Tibial nerve (tissue), 4 donors: ENCODE measurements around the gene PABPC1L. TPM values are rescaled to one million over a fixed set of nuclear protein-coding genes. Genes with fewer than 3 reads are reported as not detected.

Source experiments
- DNase-seq, 2 donors: peaks; one replicate each; pipeline ENCODE4 v3.0.0-alpha.2; 2019; ENCODE audit warnings: low spot score in 2 of 2
- H3K27ac ChIP-seq, 4 donors: fragments of 200-600 bp; sonication (generic) in 3 of 4; one replicate each; pipeline ENCODE4 v1.5.1; 2017 to 2019; ENCODE audit warnings: mild to moderate bottlenecking in 1 of 4
- H3K27me3 ChIP-seq, 2 donors: fragments of 200-600 bp; sonication (generic) in 1 of 2; one replicate each; pipeline versions ENCODE4 v1.5.1 to v1.6.0; 2017 to 2019
- H3K36me3 ChIP-seq, 3 donors: fragments of 200-600 bp; sonication (generic); one replicate each; pipeline ENCODE4 v1.5.1; 2018 to 2019
- H3K4me1 ChIP-seq, 4 donors: fragments of 200-600 bp; sonication (generic) in 3 of 4; one replicate each; pipeline ENCODE4 v1.5.1; 2017 to 2019
- H3K4me3 ChIP-seq, 4 donors: fragments of 200-600 bp; sonication (generic) in 3 of 4; one replicate each; pipeline ENCODE4 v1.5.1; 2017 to 2019; ENCODE audit warnings: mild to moderate bottlenecking in 1 of 4, moderate library complexity in 1 of 4
- H3K9me3 ChIP-seq, 4 donors: fragments of 200-600 bp; sonication (generic) in 3 of 4; one replicate each; pipeline ENCODE4 v1.5.1; 2017 to 2019
- EP300 ChIP-seq, 2 donors: sonication (generic); formaldehyde crosslinking; IDR thresholded peaks; one replicate each; pipeline ENCODE4 v1.6.1; 2017; ENCODE audit warnings: antibody characterized with exemption in 2 of 2, mild to moderate bottlenecking in 1 of 2
- POLR2A ChIP-seq, 2 donors: fragments of 450-650 bp; IDR thresholded peaks; one replicate each; pipeline ENCODE4 v1.6.1; 2017; ENCODE audit warnings: antibody characterized with exemption in 2 of 2, mild to moderate bottlenecking in 2 of 2, moderate library complexity in 2 of 2
- WGBS, 2 donors: methylation state at CpG; one replicate each; pipeline ENCODE4 v1.1.5; 2018; 5-methylcytosine and 5-hydroxymethylcytosine counted together
- total RNA-seq, 4 donors: library from RNA; depleted of rRNA; stranded (reverse); fragments of >200 nt; gene quantifications; one replicate each; pipeline ENCODE4 v1.1.0, GENCODE V29; 2016
- TF ChIP-seq, protein P1 (sequence below), 5 experiments: fragments of 200-600 bp in 3 of 5; fragments of 450-650 bp in 2 of 5; sonication (generic) in 3 of 5; IDR thresholded peaks; one replicate each; pipeline ENCODE4 v1.5.1; 2016 to 2019; ENCODE audit warnings: antibody characterized with exemption in 5 of 5, mild to moderate bottlenecking in 3 of 5, moderate library complexity in 2 of 5

The PABPC1L gene
- total RNA-seq, 4 donors from 2014 or later: 11.8 to 27.9 (median 16.0) TPM

DNA sequence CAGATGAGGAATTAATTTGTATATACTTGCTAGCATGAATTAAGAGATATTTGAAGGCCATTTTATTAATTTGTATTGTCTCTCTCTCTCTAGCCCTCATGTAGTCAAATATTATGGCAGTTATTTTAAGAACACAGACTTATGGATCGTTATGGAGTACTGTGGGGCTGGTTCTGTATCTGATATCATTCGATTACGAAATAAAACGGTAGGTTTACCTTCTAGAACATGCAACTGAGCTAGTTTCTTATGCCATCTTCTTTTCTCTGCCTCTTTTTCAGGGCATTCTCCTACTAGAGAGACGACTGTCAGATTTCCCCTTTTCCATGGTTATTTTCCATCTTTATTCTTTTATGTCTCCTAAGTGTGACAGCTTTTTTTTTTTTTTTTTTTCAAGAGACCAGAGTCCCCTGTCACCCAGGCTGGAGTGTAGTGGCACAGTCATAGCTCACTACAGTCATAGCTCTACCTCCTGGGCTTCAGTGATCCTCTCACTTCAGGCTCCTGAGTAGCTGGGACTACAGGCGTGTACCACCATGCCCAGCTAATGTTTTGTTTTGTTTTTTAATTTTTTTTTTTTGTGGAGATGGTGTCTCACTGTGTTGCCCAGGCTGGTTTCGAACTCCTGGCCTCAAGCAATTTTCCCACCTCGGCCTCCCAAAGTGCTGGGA is 72.0 kb downstream of the PABPC1L start:
- Histone ChIP-seq H3K36me3 (peaks cover 0 to 60% (median 0%) of the 10 kb centered on the region in 3 donors), H3K4me3 (no peak overlapping the region), H3K27ac (no peak overlapping the region), H3K4me1 (peaks cover 0 to 13% (median 0%) of the 10 kb centered on the region in 4 donors), H3K9me3 (no peaks in the 10 kb centered on the region), H3K27me3 (no peaks in the 10 kb centered on the region)
- DNase-seq: no peak
- no peak for TF ChIP-seq POLR2A (IDR thresholded peaks at IDR 0.05)
- 92 to 93% methylated on average over 8 of the region's 8 CpGs for WGBS, 2 donors

DNA sequence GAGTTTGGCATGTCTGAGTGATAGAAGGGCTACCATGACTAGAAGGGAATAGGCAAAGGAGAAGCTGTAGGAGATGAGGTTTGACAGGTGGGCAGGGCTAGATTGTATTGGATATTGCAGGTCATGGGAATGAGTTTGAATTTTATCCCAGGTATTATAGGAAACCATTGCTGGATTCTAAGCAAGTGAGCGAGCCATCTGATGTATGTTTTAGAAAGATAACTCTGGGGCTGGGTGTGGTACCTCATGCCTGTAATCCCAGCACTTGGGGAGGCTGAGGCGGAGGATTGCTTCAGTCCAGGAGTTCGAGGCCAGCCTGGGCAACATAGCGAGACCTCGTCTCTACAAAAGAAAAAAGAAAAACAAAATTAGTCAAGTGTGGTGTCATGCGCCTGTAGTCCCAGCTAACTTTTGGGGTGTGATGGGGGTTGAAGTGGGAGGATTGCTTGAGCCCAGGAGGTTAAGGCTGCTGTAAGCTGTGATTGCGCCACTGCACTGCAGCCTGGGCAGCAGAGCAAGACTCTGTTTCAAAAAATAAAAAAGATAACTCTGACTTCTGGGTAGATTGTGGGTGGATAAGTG is 73.3 kb downstream of the PABPC1L start:
- TF ChIP-seq, protein P1, sequence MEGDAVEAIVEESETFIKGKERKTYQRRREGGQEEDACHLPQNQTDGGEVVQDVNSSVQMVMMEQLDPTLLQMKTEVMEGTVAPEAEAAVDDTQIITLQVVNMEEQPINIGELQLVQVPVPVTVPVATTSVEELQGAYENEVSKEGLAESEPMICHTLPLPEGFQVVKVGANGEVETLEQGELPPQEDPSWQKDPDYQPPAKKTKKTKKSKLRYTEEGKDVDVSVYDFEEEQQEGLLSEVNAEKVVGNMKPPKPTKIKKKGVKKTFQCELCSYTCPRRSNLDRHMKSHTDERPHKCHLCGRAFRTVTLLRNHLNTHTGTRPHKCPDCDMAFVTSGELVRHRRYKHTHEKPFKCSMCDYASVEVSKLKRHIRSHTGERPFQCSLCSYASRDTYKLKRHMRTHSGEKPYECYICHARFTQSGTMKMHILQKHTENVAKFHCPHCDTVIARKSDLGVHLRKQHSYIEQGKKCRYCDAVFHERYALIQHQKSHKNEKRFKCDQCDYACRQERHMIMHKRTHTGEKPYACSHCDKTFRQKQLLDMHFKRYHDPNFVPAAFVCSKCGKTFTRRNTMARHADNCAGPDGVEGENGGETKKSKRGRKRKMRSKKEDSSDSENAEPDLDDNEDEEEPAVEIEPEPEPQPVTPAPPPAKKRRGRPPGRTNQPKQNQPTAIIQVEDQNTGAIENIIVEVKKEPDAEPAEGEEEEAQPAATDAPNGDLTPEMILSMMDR (IDR thresholded peaks at IDR 0.05): no peak
- TF ChIP-seq POLR2A (IDR thresholded peaks at IDR 0.05) (no peak), EP300 (IDR thresholded peaks at IDR 0.05) (no peak)
- H3K27ac ChIP-seq: no peak overlapping the region
- H3K9me3 ChIP-seq: no peaks in the 10 kb centered on the region
- H3K4me1 ChIP-seq: peaks cover 0 to 10% (median 0%) of the 10 kb centered on the region in 4 donors
- DNase-seq: no peak
- H3K27me3 ChIP-seq: no peaks in the 10 kb centered on the region
- peaks cover 0 to 65% (median 0%) of the 10 kb centered on the region in 3 donors for H3K36me3 ChIP-seq
- no peak overlapping the region for H3K4me3 ChIP-seq
- WGBS, 2 donors: 97 to 98% methylated on average over 7 of the region's 7 CpGs

DNA sequence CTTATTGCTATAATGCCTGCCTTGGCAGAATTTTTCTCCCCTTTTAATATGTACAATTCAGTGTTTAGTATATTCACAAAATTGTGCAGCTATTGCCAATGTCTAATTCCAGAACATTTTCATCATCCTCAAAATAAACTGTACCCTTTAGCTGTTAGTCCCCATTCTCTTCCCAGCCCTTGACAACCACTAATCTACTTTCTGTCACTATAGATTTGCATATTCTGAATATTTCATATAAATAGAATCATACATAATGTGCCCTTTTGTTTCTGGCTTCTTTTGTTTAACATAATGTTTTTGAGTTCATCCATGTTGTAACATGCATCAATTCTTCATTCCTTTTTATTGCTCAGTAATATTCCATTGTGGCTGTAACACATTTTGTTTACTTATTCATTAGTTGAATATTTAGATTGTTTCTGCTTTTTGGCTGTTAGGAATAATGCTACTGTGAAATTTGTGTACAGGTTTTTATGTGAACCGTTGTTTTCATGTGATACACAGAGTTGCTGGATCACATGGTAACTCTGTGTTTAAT is 78.8 kb downstream of the PABPC1L start:
- Histone ChIP-seq H3K4me3 (no peak overlapping the region), H3K9me3 (no peaks in the 10 kb centered on the region), H3K27me3 (no peaks in the 10 kb centered on the region), H3K27ac (no peak overlapping the region), H3K36me3 (peaks cover 0 to 24% (median 0%) of the 10 kb centered on the region in 3 donors), H3K4me1 (peaks cover 0 to 26% (median 11%) of the 10 kb centered on the region in 4 donors)
- TF ChIP-seq, protein P1 (IDR thresholded peaks at IDR 0.05): no peak
- TF ChIP-seq POLR2A (IDR thresholded peaks at IDR 0.05) (no peak), EP300 (IDR thresholded peaks at IDR 0.05) (no peak)
- DNase-seq: no peak
- 91 to 98% methylated on average over 1 of the region's 1 CpG for WGBS, 2 donors

Other genes with a start within 250 kb of the PABPC1L start
- gene CCN5, start 194.7 kb upstream of the PABPC1L start, total RNA-seq: 1,000 to 10,000 TPM in 1 of 4 donors, 100 to 1,000 TPM in 2, 10 to 100 TPM in 1; 84.0 to 1,826 (median 378) TPM
- 1 to 10 TPM in 3 of 4 donors, under 1 TPM in 1; 0.87 to 6.0 (median 1.5) TPM for gene KCNK15, start 164.2 kb upstream of the PABPC1L start, total RNA-seq
- 1 to 10 TPM in 2 of 4 donors, under 1 TPM in 2; 0.21 to 4.7 (median 1.7) TPM for gene RIMS4, start 99.5 kb upstream of the PABPC1L start, total RNA-seq
- gene YWHAB, start 24.4 kb upstream of the PABPC1L start, total RNA-seq: 100 to 1,000 TPM in 1 of 4 donors, 10 to 100 TPM in 3; 97.9 to 119 (median 98.3) TPM
- 10 to 100 TPM in 3 of 4 donors, 1 to 10 TPM in 1; 5.9 to 18.0 (median 13.9) TPM for gene TOMM34, start 50.3 kb downstream of the PABPC1L start, total RNA-seq
- gene STK4, start 56.5 kb downstream of the PABPC1L start, total RNA-seq: 10 to 100 TPM; 24.3 to 28.5 (median 27.1) TPM
- under 1 TPM in 2 of 4 donors, not detected in 2; 0.21 to 0.22 TPM for gene KCNS1, start 191.1 kb downstream of the PABPC1L start, total RNA-seq
- gene WFDC5, start 205.1 kb downstream of the PABPC1L start, total RNA-seq: not detected
- gene WFDC12, start 214.4 kb downstream of the PABPC1L start, total RNA-seq: not detected